ENCODE measurements around the gene SYNJ2. TPM values are rescaled to one million over a fixed set of nuclear protein-coding genes. Genes with fewer than 3 reads are reported as not detected.

The SYNJ2 gene
- total RNA-seq, 1 donor from 2014 or later: 42.7 TPM

- no peak for TF ChIP-seq CTCF (IDR thresholded peaks at IDR 0.05; ENCODE audit: unreplicated experiment)
- peak in 1 of 2 experiments; percentile 67 for DNase-seq (ENCODE audit: low spot score in 2 of 2, unreplicated experiment in 2 of 2)
- peaks cover 25% of the 10 kb centered on the region for H3K36me3 Mint-ChIP-seq
- H3K4me1 Mint-ChIP-seq: peaks cover 7% of the 10 kb centered on the region
- no peak overlapping the region for H3K4me3 Mint-ChIP-seq
- H3K27me3 Mint-ChIP-seq (ENCODE audit: low read depth): no peaks in the 10 kb centered on the region
- H3K27ac Mint-ChIP-seq: peak overlapping the region; percentile 88
- no peaks in the 10 kb centered on the region for H3K9me3 Mint-ChIP-seq
Observed at GRCh38 chr6:158060455-158061360, 79.0 kb downstream of the SYNJ2 start.

- Mint-ChIP-seq H3K36me3 (peaks cover 25% of the 10 kb centered on the region), H3K4me1 (peaks cover 7% of the 10 kb centered on the region), H3K4me3 (no peak overlapping the region), H3K9me3 (no peaks in the 10 kb centered on the region), H3K27ac (no peak overlapping the region), H3K27me3 (ENCODE audit: low read depth) (no peaks in the 10 kb centered on the region)
- no peak for DNase-seq (ENCODE audit: low spot score in 2 of 2, unreplicated experiment in 2 of 2)
- TF ChIP-seq CTCF (IDR thresholded peaks at IDR 0.05; ENCODE audit: unreplicated experiment): no peak
Observed at GRCh38 chr6:158061361-158061708, 79.7 kb downstream of the SYNJ2 start.

GRCh38 chr6:158061709-158062461, 80.2 kb downstream of the SYNJ2 start:
- H3K27me3 Mint-ChIP-seq (ENCODE audit: low read depth): no peaks in the 10 kb centered on the region
- H3K27ac Mint-ChIP-seq: no peak overlapping the region
- H3K9me3 Mint-ChIP-seq: no peaks in the 10 kb centered on the region
- no peak for TF ChIP-seq CTCF (IDR thresholded peaks at IDR 0.05; ENCODE audit: unreplicated experiment)
- H3K36me3 Mint-ChIP-seq: peaks cover 30% of the 10 kb centered on the region
- no peak for DNase-seq (ENCODE audit: low spot score in 2 of 2, unreplicated experiment in 2 of 2)
- peaks cover 7% of the 10 kb centered on the region for H3K4me1 Mint-ChIP-seq
- H3K4me3 Mint-ChIP-seq: no peak overlapping the region

GRCh38 chr6:158063736-158064135, 82.1 kb downstream of the SYNJ2 start:
- Mint-ChIP-seq H3K36me3 (peaks cover 33% of the 10 kb centered on the region), H3K4me1 (peaks cover 7% of the 10 kb centered on the region), H3K27ac (no peak overlapping the region), H3K9me3 (no peaks in the 10 kb centered on the region), H3K4me3 (no peak overlapping the region), H3K27me3 (ENCODE audit: low read depth) (no peaks in the 10 kb centered on the region)
- no peak for TF ChIP-seq CTCF (IDR thresholded peaks at IDR 0.05; ENCODE audit: unreplicated experiment)
- no peak for DNase-seq (ENCODE audit: low spot score in 2 of 2, unreplicated experiment in 2 of 2)

GRCh38 chr6:158064725-158065251, 83.1 kb downstream of the SYNJ2 start:
- no peak for TF ChIP-seq CTCF (IDR thresholded peaks at IDR 0.05; ENCODE audit: unreplicated experiment)
- no peak overlapping the region for H3K27ac Mint-ChIP-seq
- peaks cover 7% of the 10 kb centered on the region for H3K4me1 Mint-ChIP-seq
- no peak overlapping the region for H3K4me3 Mint-ChIP-seq
- H3K9me3 Mint-ChIP-seq: no peaks in the 10 kb centered on the region
- no peaks in the 10 kb centered on the region for H3K27me3 Mint-ChIP-seq (ENCODE audit: low read depth)
- DNase-seq (ENCODE audit: low spot score in 2 of 2, unreplicated experiment in 2 of 2): no peak
- H3K36me3 Mint-ChIP-seq: peaks cover 34% of the 10 kb centered on the region

Measured in mesothelial cell of epicardium (in vitro differentiated cells).